Keratinocyte (primary cell): ENCODE results near the gene KIF22. TPM values are rescaled to one million over a fixed set of nuclear protein-coding genes. Genes with fewer than 3 reads are reported as not detected.

Experiments
- DNase-seq: peaks from one replicate; pipeline ENCODE4 v3.0.0-alpha.2; 2011; ENCODE audit warnings: low read depth, missing footprints, low spot score
- FAIRE-seq: peaks from 2 replicates; lab custom pipeline; 2011; peaks lifted over from hg19 to GRCh38; lab: Jason Lieb, UNC
- H2AFZ ChIP-seq: 2 replicates; pipeline ENCODE4 v1.6.0; 2012; ENCODE audit warnings: low read length, control low read depth, inconsistent platforms; ENCODE audit not compliant: control insufficient read depth
- H3K27ac ChIP-seq: 2 replicates; pipeline ENCODE4 v1.5.1; 2011; ENCODE audit warnings: low read length; ENCODE audit not compliant: control insufficient read depth, insufficient read depth
- H3K27me3 ChIP-seq: 3 replicates; pipeline ENCODE4 v1.6.0; 2011; ENCODE audit warnings: low read length; ENCODE audit not compliant: control insufficient read depth, insufficient read depth; ENCODE audit errors: extremely low read depth
- H3K36me3 ChIP-seq, 2 experiments: 2 replicates in 1 of 2; 3 replicates in 1 of 2; pipeline ENCODE4 v1.5.1; 2011; ENCODE audit warnings: low read length in 2 of 2, mild to moderate bottlenecking in 1 of 2; ENCODE audit not compliant: control insufficient read depth in 2 of 2, insufficient read depth in 2 of 2; ENCODE audit errors: extremely low read depth in 1 of 2
- H3K4me1 ChIP-seq: 3 replicates; pipeline ENCODE4 v1.5.1; 2011; ENCODE audit warnings: low read length; ENCODE audit not compliant: control insufficient read depth, insufficient read depth; ENCODE audit errors: extremely low read depth
- H3K4me2 ChIP-seq: 3 replicates; pipeline ENCODE4 v1.6.0; 2011; ENCODE audit warnings: low read depth, low read length; ENCODE audit not compliant: control insufficient read depth, insufficient read depth; ENCODE audit errors: extremely low read depth
- H3K4me3 ChIP-seq, 3 experiments: fragments of 200-600 bp in 1 of 3; sonication (generic) in 1 of 3; 2 replicates in 2 of 3; 3 replicates in 1 of 3; pipeline ENCODE4 v1.5.1; 2011 to 2016; ENCODE audit warnings: low read length in 3 of 3, mild to moderate bottlenecking in 3 of 3, control low read depth in 2 of 3, inconsistent platforms in 1 of 3, low read depth in 1 of 3, mixed read lengths in 1 of 3, mixed run types in 1 of 3, moderate library complexity in 1 of 3; ENCODE audit not compliant: control insufficient read depth in 2 of 3, insufficient read depth in 2 of 3; ENCODE audit errors: extremely low read depth in 1 of 3
- H3K79me2 ChIP-seq: 2 replicates; pipeline ENCODE4 v1.6.0; 2012; ENCODE audit warnings: low read length; ENCODE audit not compliant: control insufficient read depth, insufficient read depth
- H3K9ac ChIP-seq: 3 replicates; pipeline ENCODE4 v1.6.0; 2011; ENCODE audit warnings: low read length; ENCODE audit not compliant: control insufficient read depth, insufficient read depth; ENCODE audit errors: extremely low read depth
- H3K9me1 ChIP-seq: 3 replicates; pipeline ENCODE4 v1.6.0; 2011; ENCODE audit warnings: low read length; ENCODE audit not compliant: control insufficient read depth, insufficient read depth; ENCODE audit errors: extremely low read depth
- H3K9me3 ChIP-seq: 2 replicates; pipeline ENCODE4 v1.5.1; 2012; ENCODE audit warnings: low read depth, low read length; ENCODE audit not compliant: control insufficient read depth
- H4K20me1 ChIP-seq: 3 replicates; pipeline ENCODE4 v1.6.0; 2011; ENCODE audit warnings: low read length; ENCODE audit not compliant: control insufficient read depth, insufficient read depth; ENCODE audit errors: extremely low read depth
- CTCF ChIP-seq, 3 experiments: IDR thresholded peaks in 1 of 3; conservative IDR thresholded peaks in 1 of 3; optimal IDR thresholded peaks in 1 of 3; 2 replicates in 2 of 3; 3 replicates in 1 of 3; pipeline versions ENCODE3 to v1.5.1; 2011; ENCODE audit warnings: low read length in 3 of 3, mild to moderate bottlenecking in 3 of 3, moderate library complexity in 2 of 3, control low read depth in 1 of 3, inconsistent platforms in 1 of 3; ENCODE audit not compliant: insufficient read depth in 2 of 3; ENCODE audit errors: extremely low read depth in 1 of 3
- EZH2 ChIP-seq: IDR thresholded peaks from one replicate; pipeline ENCODE4 v1.6.1; 2012; ENCODE audit warnings: inconsistent platforms, mild to moderate bottlenecking, low read length, moderate library complexity
- dilution Hi-C: fragments of 300-500 bp; cut with MboI; formaldehyde crosslinking; loops from one replicate; pipeline ENCODE4 v1.7.0; 2020; ENCODE audit warnings: low sequenced_read_pairs; ENCODE audit not compliant: extremely low pct_ligation_motif_present
- polyA plus RNA-seq, 5 experiments: library from polyadenylated mRNA; depleted of rRNA in 3 of 5; stranded (reverse) in 3 of 5; stranded (forward) in 1 of 5; unstranded in 1 of 5; fragments of >200 nt; gene quantifications; 1 replicate in 1 of 5; 2 replicates in 3 of 5; 3 replicates in 1 of 5; pipeline versions ENCODE4 v1.2.1 to v1.2.3, GENCODE V29; 2011 to 2012; ENCODE audit warnings: missing spikeins in 2 of 5, low read depth in 1 of 5, low replicate concordance in 1 of 5

Gene KIF22
- polyA plus RNA-seq, 1 donor (not counting 4 experiments of a cell fraction or from before 2014, with no cell fraction given) = 43.7 TPM

DNA sequence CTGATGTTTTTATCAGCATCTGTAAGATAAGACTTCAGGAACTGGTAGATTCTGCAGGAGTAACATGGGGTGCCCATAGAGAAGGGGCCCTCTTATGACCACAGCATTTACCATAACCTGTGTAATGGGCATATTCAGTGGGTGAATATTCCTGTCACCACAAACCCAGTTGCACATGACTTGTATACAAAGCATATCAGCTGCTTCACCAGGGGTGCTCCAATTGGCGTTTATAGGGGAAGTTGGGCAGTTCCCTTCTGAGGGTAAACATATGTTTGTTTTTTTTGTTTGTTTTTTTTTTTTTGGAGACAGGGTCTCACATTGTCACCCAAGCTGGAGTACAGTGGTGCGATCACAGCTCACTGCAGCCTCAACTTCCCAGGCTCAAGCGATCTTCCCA, 24.0 kb upstream of the KIF22 start:
- DNase-seq (no peak), FAIRE-seq (no peak)
- no peak overlapping the region for H3K4me3 ChIP-seq
- H3K4me2 ChIP-seq = no peak overlapping the region
- dilution Hi-C loops = no loop called here
- H3K9me3 ChIP-seq = no peaks in the 10 kb centered on the region
- H3K27me3 ChIP-seq = no peaks in the 10 kb centered on the region
- H2AFZ ChIP-seq = no peak overlapping the region
- no peaks in the 10 kb centered on the region for H3K9me1 ChIP-seq
- no peak overlapping the region for H3K27ac ChIP-seq
- no peak for TF ChIP-seq CTCF (optimal IDR thresholded peaks at IDR 0.05 in 1 of 3, IDR thresholded peaks at IDR 0.05 in 1 of 3, conservative IDR thresholded peaks at IDR 0.05 in 1 of 3; ENCODE audit: extremely low read depth in 1 of 3, insufficient read depth in 2 of 3, low read length in 3 of 3)
- TF ChIP-seq EZH2 = no peak
- no peak overlapping the region for H3K9ac ChIP-seq
- H3K79me2 ChIP-seq = no peaks in the 10 kb centered on the region
- H4K20me1 ChIP-seq = no peaks in the 10 kb centered on the region
- H3K4me1 ChIP-seq = no peaks in the 10 kb centered on the region
- no peaks in the 10 kb centered on the region for H3K36me3 ChIP-seq

- Histone ChIP-seq H3K9me3 (no peaks in the 10 kb centered on the region), H4K20me1 (no peaks in the 10 kb centered on the region), H3K4me3 (no peak overlapping the region), H3K4me2 (no peak overlapping the region), H3K27ac (no peak overlapping the region), H3K4me1 (no peaks in the 10 kb centered on the region), H3K36me3 (no peaks in the 10 kb centered on the region), H3K9me1 (no peaks in the 10 kb centered on the region), H2AFZ (no peak overlapping the region), H3K9ac (no peak overlapping the region), H3K79me2 (no peaks in the 10 kb centered on the region), H3K27me3 (no peaks in the 10 kb centered on the region)
- DNase-seq (no peak), FAIRE-seq (no peak)
- TF ChIP-seq CTCF (optimal IDR thresholded peaks at IDR 0.05 in 1 of 3, IDR thresholded peaks at IDR 0.05 in 1 of 3, conservative IDR thresholded peaks at IDR 0.05 in 1 of 3; ENCODE audit: extremely low read depth in 1 of 3, insufficient read depth in 2 of 3, low read length in 3 of 3) (no peak), EZH2 (no peak)
- dilution Hi-C loops = no loop called here
Observed at GRCh38 chr16:29767062-29767461, 23.5 kb upstream of the KIF22 start.
